Peyer's patch (tissue), 4 donors: ENCODE data around the gene TUBB2A.

Experiments used
- CTCF ChIP-seq, 6 experiments: fragments of 450-650 bp in 4 of 6; fragments of 200-600 bp in 2 of 6; sonication (generic) in 1 of 6; IDR thresholded peaks; one replicate each; pipeline ENCODE4 v1.5.1; 2017 to 2019; ENCODE audit warnings: antibody characterized with exemption in 6 of 6, mild to moderate bottlenecking in 3 of 6, moderate library complexity in 1 of 6
- POLR2A ChIP-seq, 2 donors: fragments of 450-650 bp; IDR thresholded peaks; one replicate each; pipeline ENCODE4 v1.5.1; 2017; ENCODE audit warnings: antibody characterized with exemption in 2 of 2, mild to moderate bottlenecking in 2 of 2, moderate library complexity in 2 of 2

GRCh38 chr6:3175715-3176402, 18.5 kb upstream of the TUBB2A start:
- TF ChIP-seq CTCF (IDR thresholded peaks at IDR 0.05) (no peak), POLR2A (IDR thresholded peaks at IDR 0.05) (no peak)
